ENCODE data around the gene DPEP1. TPM values are rescaled to one million over a fixed set of nuclear protein-coding genes. Genes with fewer than 3 reads are reported as not detected.

Gene DPEP1
- polyA plus RNA-seq, 1 donor from 2014 or later, result not detected

DNA sequence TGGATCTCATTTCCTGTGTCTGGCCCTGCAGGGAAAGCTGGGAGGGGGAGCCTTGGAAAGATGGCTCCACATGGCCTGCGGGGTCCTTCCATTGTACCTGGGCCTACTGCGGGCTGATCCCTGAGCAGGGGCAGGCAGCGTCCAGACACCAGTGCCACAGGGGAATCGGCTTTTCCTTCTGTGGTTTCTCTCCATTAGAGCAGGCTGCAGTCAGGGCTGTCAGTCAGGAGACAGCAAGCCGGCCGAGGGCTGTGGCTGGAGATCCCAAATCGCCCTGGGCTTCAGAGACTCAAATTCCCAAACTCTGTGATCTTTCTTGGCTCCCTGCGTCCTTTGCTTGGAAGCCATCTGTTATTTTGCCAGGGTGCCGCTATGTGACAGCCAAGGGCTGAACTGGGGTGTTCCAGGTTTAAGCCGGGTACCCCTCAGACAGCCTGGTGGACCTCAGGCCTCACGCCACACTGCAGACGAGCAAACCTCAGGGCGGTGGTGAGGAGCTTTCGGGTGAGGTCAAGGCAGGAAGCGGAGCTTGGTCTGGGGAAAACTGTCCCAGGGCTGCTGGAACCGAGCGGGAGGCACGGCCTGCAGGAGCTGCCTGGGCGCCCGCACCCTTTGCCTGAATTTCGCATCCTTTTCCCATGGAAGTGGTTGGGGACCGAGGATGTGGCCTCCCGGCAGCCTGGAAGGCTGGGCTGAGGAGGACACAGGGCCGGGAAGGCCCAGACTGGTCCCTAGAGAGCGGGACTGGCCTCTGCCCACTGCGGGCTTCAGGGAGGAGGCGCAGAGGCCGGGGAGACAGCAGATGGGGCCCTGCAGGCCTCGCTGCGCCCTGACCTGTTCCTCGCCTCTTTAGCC, 39.4 kb upstream of the DPEP1 start:
- Mint-ChIP-seq H3K36me3 (peaks cover 2% of the 10 kb centered on the region), H3K27me3 (peaks cover 10% of the 10 kb centered on the region), H3K4me1 (peaks cover 8 to 9% (median 8%) of the 10 kb centered on the region in 3 donors), H3K4me3 (peak overlapping the region; percentile 48 to 83 (median 58)), H3K9me3 (no peaks in the 10 kb centered on the region), H3K27ac (peak overlapping the region in 1 of 3 donors; percentile 67)

DNA sequence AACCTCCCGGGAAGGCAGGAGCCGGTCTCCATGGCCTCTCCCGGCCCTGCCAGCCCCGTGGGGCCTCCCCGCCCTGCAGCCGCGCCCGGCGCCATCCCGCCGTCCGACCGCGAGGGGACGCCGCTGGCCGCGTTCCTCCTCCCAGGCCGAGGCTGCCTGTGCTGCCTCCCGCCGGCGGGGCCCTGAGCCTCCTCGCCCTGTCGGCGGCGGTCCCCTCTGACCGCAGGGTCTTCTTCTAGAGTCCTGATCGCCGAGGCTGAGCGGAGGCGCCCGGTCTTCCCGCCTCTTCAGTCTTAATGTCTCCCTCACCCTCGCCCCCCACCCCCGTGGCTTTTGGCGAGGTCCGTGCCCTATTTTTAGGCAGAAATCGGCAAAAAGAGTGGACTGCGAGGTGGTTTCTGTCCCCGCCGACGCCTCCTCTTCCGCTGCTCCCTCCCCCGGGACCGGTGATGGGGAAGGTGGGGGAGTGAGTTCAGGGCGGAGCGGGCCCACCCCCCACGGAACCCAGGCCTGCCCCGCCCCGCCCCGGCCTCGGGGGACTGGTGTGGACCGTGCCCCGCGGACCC, 38.7 kb upstream of the DPEP1 start:
- H3K27me3 Mint-ChIP-seq, result peaks cover 10% of the 10 kb centered on the region
- H3K9me3 Mint-ChIP-seq, result no peaks in the 10 kb centered on the region
- H3K27ac Mint-ChIP-seq, result no peak overlapping the region

DNA sequence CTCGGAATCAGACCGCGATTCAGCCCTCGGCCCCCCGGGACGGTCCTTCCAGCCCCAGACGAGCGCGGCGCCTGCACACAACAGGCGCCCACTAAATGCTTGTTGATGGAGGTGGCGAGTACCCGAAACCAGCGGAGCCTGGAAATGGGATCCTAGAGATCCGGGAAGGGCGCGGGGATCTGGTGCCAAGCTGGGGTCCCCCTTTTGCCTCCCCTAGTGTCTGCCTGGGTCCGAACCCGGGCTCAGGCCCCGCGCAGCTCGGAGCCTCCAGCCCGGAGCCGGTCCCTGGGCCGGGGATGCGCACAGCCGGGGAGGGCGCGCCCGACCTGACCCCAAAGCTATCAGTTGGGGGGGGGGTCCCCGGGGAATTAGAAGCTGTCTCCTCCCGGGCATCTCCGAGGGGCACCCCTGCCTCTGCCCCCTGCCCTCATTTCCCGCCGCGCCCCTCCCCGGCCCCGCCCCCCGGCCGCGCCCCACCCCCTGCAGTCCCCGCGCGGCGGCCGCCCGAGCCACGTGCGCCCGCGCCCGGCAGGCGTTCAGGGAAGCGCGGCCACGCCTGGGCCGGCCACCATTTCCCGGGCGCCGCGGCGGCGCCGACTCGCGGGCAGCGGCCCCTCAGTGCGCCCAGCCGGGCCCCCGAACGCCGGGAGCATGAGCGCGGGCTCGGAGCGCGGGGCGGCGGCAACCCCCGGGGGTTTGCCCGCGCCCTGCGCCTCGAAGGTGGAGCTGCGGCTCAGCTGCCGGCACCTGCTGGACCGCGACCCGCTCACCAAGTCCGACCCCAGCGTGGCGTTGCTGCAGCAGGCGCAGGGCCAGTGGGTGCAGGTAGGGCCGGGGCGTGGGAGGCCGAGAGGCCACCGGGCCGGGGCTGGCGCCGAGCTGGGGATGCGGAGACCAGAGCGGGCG, 37.9 kb upstream of the DPEP1 start, which contains the start of gene CPNE7:
Gene CPNE7 (plus strand): TSS at position 512 of the 906 bp plus-strand sequence. CDS start 140 bp downstream, at position 652.
- peaks cover 10% of the 10 kb centered on the region for H3K27me3 Mint-ChIP-seq

More for the DNA sequence above, 38.7 kb upstream of the DPEP1 start:
- Mint-ChIP-seq H3K4me3 (peak overlapping the region in 3 of 4 donors; percentile 66 to 93 (median 83)), H3K4me1 (peaks cover 8 to 9% (median 8%) of the 10 kb centered on the region in 3 donors), H3K36me3 (peaks cover 2% of the 10 kb centered on the region)

DNA sequence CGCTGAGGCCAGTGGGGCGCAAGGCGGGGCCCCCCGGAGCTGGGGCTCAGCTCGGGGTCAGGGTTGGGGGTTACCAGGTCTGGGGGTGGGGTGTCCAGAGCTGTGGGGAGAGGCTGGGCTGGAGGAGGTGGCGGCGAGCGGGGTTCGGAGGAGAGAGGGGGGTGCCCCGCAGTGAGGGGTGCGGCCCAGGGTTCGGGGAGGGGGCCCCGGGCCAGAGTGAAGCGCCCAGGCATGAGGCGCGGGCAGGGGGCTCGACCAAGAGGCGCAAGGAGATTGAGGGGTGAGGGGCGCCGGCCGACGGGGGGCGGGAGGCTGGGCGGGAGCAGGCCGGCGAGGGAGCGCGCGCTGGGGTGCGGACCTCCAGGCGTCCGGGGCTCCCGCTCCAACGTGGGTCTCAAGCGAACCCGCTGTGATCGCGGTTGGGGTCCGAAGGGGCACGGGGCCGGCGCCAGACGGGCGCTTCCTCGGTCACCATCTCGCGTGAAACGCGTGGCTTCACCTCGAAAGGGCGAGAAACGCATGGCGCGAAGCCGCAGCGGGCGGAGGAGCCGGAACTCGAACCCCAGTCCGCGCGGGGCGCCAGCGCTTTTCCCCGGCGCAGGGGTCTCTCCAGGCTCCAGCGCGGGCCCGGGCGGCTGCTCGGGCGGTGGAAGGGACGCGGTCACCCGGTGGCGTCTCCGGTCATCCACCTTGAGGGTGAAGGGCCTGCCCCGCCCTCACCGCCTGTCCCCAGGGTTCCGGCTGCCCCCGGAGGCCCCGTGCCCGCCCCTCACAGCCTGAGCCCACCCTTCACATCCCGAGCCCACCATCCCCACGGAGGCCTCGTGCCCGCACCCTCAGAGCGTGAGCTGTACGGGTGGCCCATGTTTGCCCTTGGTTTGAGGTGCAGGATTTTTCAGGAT, 37.0 kb upstream of the DPEP1 start:
- Mint-ChIP-seq H3K9me3 (no peaks in the 10 kb centered on the region), H3K4me3 (no peak overlapping the region), H3K4me1 (peaks cover 8 to 9% (median 8%) of the 10 kb centered on the region in 3 donors), H3K27me3 (peaks cover 10% of the 10 kb centered on the region), H3K36me3 (peaks cover 2% of the 10 kb centered on the region), H3K27ac (no peak overlapping the region)

More for the DNA sequence above, 37.9 kb upstream of the DPEP1 start, which contains the start of gene CPNE7:
- Mint-ChIP-seq H3K27ac (no peak within 1 kb of the TSS), H3K36me3 (peaks cover 2% of the 10 kb centered on the region), H3K4me3 (peak within 1 kb of the TSS in 3 of 4 donors; percentile 66 to 93 (median 83)), H3K4me1 (peaks cover 8 to 9% (median 8%) of the 10 kb centered on the region in 3 donors), H3K9me3 (no peaks in the 10 kb centered on the region)

DNA sequence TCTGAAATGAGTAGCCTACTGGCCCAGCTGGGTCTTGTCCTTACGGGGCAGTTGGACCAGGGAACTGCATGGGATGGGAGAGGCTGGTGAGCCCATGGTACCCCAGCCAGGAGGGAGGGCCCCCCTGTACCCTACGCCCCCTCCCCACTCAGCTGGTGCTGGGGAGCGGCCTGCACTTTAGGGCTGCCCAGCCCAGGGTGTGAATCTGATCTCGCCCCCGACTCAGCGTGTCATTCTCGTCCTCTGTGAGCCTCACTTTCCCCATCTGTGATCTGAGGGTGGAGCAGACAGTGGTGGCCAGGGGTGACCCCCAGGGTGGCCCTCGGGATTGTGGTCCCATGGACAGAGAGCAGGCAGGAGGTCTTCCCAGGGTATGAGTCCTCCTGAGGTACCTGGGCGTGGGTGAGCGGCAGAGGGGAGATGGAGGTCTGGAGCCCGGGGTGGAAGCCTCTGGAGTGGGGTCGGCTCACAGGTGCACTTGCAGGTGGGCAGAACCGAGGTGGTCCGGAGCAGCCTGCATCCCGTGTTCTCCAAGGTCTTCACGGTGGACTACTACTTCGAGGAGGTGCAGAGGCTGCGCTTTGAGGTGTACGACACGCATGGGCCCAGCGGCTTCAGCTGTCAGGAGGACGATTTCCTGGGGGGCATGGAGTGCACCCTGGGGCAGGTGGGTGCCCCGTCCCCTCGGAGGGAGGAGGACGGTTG, 36.2 kb upstream of the DPEP1 start:
- Mint-ChIP-seq H3K4me3 (peak overlapping the region in 1 of 4 donors; percentile 63), H3K36me3 (no peaks in the 10 kb centered on the region), H3K27me3 (peaks cover 7% of the 10 kb centered on the region), H3K9me3 (no peaks in the 10 kb centered on the region), H3K4me1 (peaks cover 3 to 6% (median 3%) of the 10 kb centered on the region in 3 donors), H3K27ac (no peak overlapping the region)

DNA sequence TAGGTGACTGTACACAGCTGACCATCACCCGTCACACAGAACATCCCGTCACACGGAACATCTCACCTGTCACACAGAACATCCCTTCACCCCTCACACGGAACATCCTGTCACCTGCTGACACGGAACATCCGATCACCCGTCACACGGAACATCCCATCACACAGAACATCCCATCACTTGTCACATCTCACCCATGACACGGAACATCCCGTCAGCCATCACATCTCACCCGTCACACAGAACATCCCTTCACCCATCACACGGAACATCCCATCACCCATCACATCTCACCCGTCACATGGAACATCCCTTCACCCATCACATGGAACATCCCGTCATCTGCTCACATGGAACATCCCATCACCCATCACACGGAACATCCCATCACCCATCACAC, 34.1 kb upstream of the DPEP1 start:
- Mint-ChIP-seq H3K27ac (no peak overlapping the region), H3K4me1 (no peaks in the 10 kb centered on the region), H3K36me3 (no peaks in the 10 kb centered on the region), H3K9me3 (no peaks in the 10 kb centered on the region), H3K27me3 (no peaks in the 10 kb centered on the region), H3K4me3 (no peak overlapping the region)

DNA sequence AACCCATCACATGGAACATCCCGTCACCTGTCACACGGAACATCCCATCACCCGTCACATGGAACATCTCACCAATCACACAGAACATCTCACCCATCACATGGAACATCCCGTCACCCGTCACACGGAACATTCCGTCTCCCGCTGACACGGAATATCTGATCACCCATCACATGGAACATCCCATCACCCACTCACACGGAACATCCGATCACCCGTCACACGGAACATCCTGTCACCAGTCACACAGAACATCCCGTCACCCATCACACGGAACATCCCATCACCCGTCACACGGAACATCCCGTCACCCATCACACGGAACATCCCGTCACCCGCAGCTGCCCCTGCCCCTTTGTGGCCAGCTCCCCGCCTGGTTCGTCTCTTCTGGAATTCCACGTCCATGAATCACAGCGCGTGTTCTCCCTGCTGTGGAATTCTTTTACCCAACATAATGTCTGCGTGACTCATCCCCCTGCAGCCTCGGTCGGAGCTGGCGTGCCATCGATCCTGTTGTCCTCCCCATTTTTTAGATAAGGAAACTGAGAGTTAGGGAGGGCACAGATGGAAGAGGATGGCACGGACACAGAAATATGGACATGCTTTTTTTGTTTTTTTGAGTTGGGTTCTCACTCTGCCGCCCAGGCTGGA, 32.3 kb upstream of the DPEP1 start:
- H3K4me1 Mint-ChIP-seq, result no peaks in the 10 kb centered on the region
- no peak overlapping the region for H3K4me3 Mint-ChIP-seq
- no peak overlapping the region for H3K27ac Mint-ChIP-seq
- no peaks in the 10 kb centered on the region for H3K36me3 Mint-ChIP-seq
- no peaks in the 10 kb centered on the region for H3K9me3 Mint-ChIP-seq
- no peaks in the 10 kb centered on the region for H3K27me3 Mint-ChIP-seq

DNA sequence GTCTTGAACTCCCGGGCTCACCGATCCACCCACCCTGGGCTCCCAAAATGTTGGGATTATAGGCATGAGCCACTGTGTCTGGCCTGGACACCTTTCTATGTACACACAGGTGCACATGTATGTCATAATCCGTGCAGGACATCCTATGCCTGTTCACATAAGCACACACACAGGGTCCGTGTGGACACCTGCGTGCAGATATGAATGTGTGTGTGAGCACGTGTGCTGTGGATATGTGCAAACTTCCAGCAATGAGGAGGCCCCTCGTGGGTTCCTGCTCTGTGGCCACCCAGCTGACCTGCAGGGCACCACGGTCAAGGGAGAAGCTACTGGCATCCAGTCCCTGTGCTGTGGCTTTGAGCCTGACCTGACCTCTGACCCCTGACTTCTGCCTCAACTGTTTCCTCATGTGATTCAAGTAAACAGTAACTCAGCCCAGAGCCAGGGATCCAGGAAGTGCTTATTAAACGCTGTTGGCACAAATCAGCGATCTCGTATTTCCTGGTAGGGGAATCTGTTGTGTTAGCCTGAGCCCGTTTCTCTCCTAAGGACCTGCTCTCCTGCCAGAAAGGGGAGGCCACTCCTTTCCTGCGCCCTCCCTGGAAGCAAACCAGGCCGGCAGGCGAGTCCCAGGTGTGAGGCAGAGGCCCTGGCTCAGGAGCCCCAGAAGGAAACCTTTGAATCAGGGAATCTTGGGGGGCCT, 31.4 kb upstream of the DPEP1 start:
- Mint-ChIP-seq H3K27ac (peak overlapping the region in 1 of 3 donors; percentile 42), H3K4me3 (peak overlapping the region in 2 of 4 donors; percentile 53 to 63), H3K27me3 (no peaks in the 10 kb centered on the region), H3K36me3 (no peaks in the 10 kb centered on the region), H3K4me1 (no peaks in the 10 kb centered on the region), H3K9me3 (no peaks in the 10 kb centered on the region)

DNA sequence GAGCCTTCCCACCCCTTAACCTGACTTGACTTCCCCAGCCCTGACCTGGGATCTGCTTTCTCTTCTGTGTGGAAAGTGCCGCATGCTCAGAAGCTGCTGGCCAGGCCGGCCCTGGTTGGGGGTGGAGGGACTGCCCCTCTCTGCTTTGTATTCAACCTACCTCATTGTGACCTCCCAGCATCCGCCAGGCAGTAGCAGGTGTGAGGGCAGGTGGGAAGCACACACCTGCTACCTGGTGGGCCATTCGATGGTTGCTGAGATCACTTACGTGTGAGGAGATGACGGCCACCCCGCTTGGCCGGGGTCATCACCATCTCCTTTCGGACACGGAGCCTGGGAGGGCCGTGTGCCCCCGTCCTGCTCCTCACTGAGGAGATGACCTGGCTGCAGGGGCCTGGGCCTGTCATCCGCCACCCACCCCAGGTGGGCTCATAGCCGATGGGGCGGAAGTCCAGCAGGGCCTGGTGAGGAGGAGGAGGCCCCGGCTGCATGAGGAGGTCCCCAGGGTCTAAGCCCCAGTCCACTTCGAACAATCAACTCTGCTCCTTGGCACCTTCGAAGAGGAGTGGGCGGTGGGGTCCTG, 30.7 kb upstream of the DPEP1 start:
- H3K9me3 Mint-ChIP-seq, result no peaks in the 10 kb centered on the region
- no peaks in the 10 kb centered on the region for H3K4me1 Mint-ChIP-seq
- no peak overlapping the region for H3K27ac Mint-ChIP-seq
- no peak overlapping the region for H3K4me3 Mint-ChIP-seq
- no peaks in the 10 kb centered on the region for H3K36me3 Mint-ChIP-seq
- no peaks in the 10 kb centered on the region for H3K27me3 Mint-ChIP-seq

DNA sequence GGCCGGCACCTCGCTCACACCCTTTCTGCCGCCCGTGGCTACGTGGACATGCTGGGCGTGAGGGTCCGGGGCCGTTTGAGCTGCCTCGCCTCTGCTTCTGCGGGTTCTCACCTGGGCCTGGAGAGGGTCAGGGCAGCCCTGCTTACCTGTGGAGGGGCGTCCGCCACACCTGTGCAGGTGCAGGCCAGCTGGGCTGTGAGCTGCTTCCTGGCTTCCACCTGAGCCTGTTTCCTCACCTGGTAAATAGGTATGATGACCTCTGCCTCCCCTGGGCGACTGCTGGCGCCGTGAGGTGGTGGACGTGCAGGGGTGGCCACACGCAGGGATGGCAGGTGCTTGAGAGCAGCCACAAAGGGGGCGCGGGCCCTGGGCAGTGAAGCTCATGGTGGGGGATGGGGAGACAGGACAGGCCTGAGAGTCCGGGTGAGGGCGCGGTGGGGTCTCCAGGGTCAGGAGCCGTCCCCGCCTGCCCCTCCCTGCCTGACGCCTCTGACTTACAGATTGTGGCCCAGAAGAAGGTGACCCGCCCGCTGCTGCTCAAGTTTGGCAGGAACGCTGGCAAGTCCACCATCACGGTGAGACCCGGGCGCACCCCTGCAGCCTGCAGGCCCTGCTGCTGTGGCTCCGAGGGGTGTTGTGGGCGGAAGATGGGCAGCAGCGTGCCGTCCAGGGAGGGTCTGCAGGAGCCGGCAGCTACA, 30.1 kb upstream of the DPEP1 start:
- Mint-ChIP-seq H3K27me3 (no peaks in the 10 kb centered on the region), H3K4me3 (no peak overlapping the region)

DNA sequence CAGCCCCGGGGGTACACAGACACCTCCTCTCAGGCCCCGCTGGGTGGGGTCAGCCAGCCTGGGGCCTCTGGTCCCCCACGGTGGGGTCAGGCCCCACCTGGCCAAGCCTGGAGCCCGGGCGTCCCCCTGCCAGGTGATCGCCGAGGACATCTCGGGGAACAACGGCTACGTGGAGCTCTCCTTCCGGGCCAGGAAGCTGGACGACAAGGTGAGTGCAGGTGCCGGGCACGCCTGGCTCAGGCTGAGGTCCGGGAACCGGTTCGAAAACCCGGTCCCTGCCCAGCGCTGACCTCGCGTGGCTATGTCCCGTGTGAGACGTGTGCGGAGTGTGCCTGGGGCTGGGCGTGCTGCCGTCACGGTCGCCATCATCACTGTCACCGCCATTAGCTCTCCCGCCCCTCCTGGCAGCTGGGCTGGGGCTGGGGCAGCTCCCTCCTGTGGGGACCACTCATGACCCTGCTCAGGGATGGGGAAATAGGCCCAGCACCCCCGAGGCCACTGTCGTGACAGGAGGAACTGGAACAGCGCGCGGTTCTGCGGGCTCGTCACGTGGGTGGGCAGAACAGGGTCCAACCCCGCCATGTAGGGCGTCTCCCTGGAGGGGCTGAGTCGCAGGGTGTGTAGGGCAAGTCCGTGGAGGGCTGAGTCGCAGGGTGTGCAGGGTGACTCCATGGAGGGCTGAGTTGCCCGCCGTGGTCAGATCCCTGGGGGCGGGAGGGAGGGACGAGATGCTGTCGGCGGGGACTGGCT, 29.4 kb upstream of the DPEP1 start:
- Mint-ChIP-seq H3K27me3 (no peaks in the 10 kb centered on the region), H3K4me1 (no peaks in the 10 kb centered on the region), H3K9me3 (no peaks in the 10 kb centered on the region), H3K4me3 (no peak overlapping the region), H3K36me3 (no peaks in the 10 kb centered on the region), H3K27ac (no peak overlapping the region)

More for the DNA sequence above, 30.1 kb upstream of the DPEP1 start:
- Mint-ChIP-seq H3K27ac (no peak overlapping the region), H3K36me3 (no peaks in the 10 kb centered on the region), H3K9me3 (no peaks in the 10 kb centered on the region), H3K4me1 (no peaks in the 10 kb centered on the region)

All from IgD-negative memory B cell (primary cell).